GM23338 (cell line): ENCODE measurements around the gene EHBP1L1. TPM values are rescaled to one million over a fixed set of nuclear protein-coding genes. Genes with fewer than 3 reads are reported as not detected.
A peak's percentile ranks its signal among the peaks of the same experiment; 100 is the strongest.

Source experiments
- ATAC-seq: fragments of 200-7000 bp; cut with Tn5 transposase; 3 replicates; pipeline ENCODE4 v1.9.1; 2020
- DNase-seq: peaks from one replicate; pipeline ENCODE4 v3.0.0-alpha.2; 2015; ENCODE audit warnings: low spot score
- H2AFZ ChIP-seq: fragments of 200-600 bp; sonication (generic); 2 replicates; pipeline ENCODE4 v1.8.0; 2016; ENCODE audit warnings: antibody characterized with exemption, mild to moderate bottlenecking, moderate library complexity
- H3F3A ChIP-seq: fragments of 200-600 bp; sonication (generic); replicated peaks from 2 replicates; pipeline ENCODE4 v1.8.0; 2017; ENCODE audit warnings: antibody characterized with exemption, mixed run types, low read depth
- H3K27ac ChIP-seq: fragments of 200-600 bp; sonication (generic); 2 replicates; pipeline ENCODE4 v1.6.1; 2016; ENCODE audit warnings: low read depth
- H3K27me3 ChIP-seq: fragments of 200-600 bp; sonication (generic); 2 replicates; pipeline ENCODE4 v1.8.0; 2016; ENCODE audit warnings: mild to moderate bottlenecking, mixed run types, moderate library complexity; ENCODE audit not compliant: insufficient read depth
- H3K36me3 ChIP-seq: fragments of 200-600 bp; sonication (generic); 2 replicates; pipeline ENCODE4 v1.8.0; 2016; ENCODE audit warnings: mild to moderate bottlenecking; ENCODE audit not compliant: insufficient read depth
- H3K4me1 ChIP-seq: fragments of 200-600 bp; sonication (generic); 2 replicates; pipeline ENCODE4 v1.8.0; 2016; ENCODE audit warnings: mild to moderate bottlenecking, moderate library complexity; ENCODE audit not compliant: insufficient read depth
- H3K4me2 ChIP-seq: fragments of 200-600 bp; sonication (generic); 2 replicates; pipeline ENCODE4 v1.7.1; 2017; ENCODE audit warnings: mixed run types
- H3K4me3 ChIP-seq: fragments of 200-600 bp; sonication (generic); 2 replicates; pipeline ENCODE4 v1.6.1; 2016; ENCODE audit warnings: mixed run types
- H3K79me2 ChIP-seq: fragments of 200-600 bp; sonication (generic); replicated peaks from 2 replicates; pipeline ENCODE4 v1.8.0; 2017; ENCODE audit warnings: mild to moderate bottlenecking; ENCODE audit not compliant: insufficient read depth
- H3K9me2 ChIP-seq: fragments of 200-600 bp; sonication (generic); 2 replicates; pipeline ENCODE4 v1.8.0; 2017; ENCODE audit not compliant: insufficient read depth
- H4K20me1 ChIP-seq: fragments of 200-600 bp; sonication (generic); replicated peaks from 2 replicates; pipeline ENCODE4 v1.8.0; 2017; ENCODE audit warnings: mild to moderate bottlenecking; ENCODE audit not compliant: insufficient read depth
- H3K27ac Mint-ChIP-seq: 2 replicates; pipeline ENCODE4 v1.8.0; 2020; ENCODE audit warnings: inconsistent platforms, mild to moderate bottlenecking, moderate library complexity, mixed read lengths
- H3K27me3 Mint-ChIP-seq: 3 replicates; pipeline ENCODE4 v1.8.0; 2022; ENCODE audit warnings: low read depth, mild to moderate bottlenecking, moderate library complexity, mixed read lengths, inconsistent platforms; ENCODE audit not compliant: insufficient read depth, poor library complexity
- H3K36me3 Mint-ChIP-seq: 3 replicates; pipeline ENCODE4 v1.8.0; 2021; ENCODE audit warnings: low read depth, mild to moderate bottlenecking, inconsistent platforms, moderate library complexity, mixed read lengths
- H3K4me1 Mint-ChIP-seq: 3 replicates; pipeline ENCODE4 v1.8.0; 2020; ENCODE audit warnings: mild to moderate bottlenecking, inconsistent platforms, mixed read lengths
- H3K4me3 Mint-ChIP-seq: 3 replicates; pipeline ENCODE4 v1.8.0; 2021; ENCODE audit warnings: moderate library complexity, mild to moderate bottlenecking, inconsistent platforms, mixed read lengths
- H3K9me3 Mint-ChIP-seq: 3 replicates; pipeline ENCODE4 v1.8.0; 2020; ENCODE audit warnings: moderate library complexity, mild to moderate bottlenecking, inconsistent platforms, mixed read lengths
- CREB1 ChIP-seq: fragments of 250-450 bp; sonication (Bioruptor Pico); IDR thresholded peaks from 2 replicates; pipeline ENCODE4 v1.5.0; 2020; ENCODE audit warnings: low read depth, mild to moderate bottlenecking, moderate library complexity
- NANOG ChIP-seq: IDR thresholded peaks from 2 replicates; pipeline ENCODE4 v1.6.1; 2016; ENCODE audit warnings: antibody characterized with exemption, borderline replicate concordance
- ZNF114 ChIP-seq: fragments of 250-450 bp; sonication (Bioruptor Pico); IDR thresholded peaks from 2 replicates; pipeline ENCODE4 v1.5.0; 2020; ENCODE audit warnings: mild to moderate bottlenecking, moderate library complexity
- polyA plus RNA-seq: library from polyadenylated mRNA; unstranded; fragments of >200 nt; fragmentation: Nextera tagmentation; extraction: Ambion mirVana; gene quantifications from 2 replicates; pipeline ENCODE4 v1.2.1, GENCODE V29; 2016
- total RNA-seq: library from RNA; depleted of rRNA; stranded (reverse); fragments of >200 nt; shearing (Covaris generic); gene quantifications from 2 replicates; pipeline ENCODE4 v1.2.3, GENCODE V29; 2014
- TF ChIP-seq, protein P1 (sequence below), 2 experiments: fragments of 200-600 bp in 1 of 2; sonication (generic) in 1 of 2; conservative IDR thresholded peaks; 2 replicates each; pipeline versions ENCODE4 v1.5.1 to v1.6.1; 2016 to 2017; ENCODE audit warnings: antibody characterized with exemption in 2 of 2, low read depth in 2 of 2, mild to moderate bottlenecking in 2 of 2, moderate library complexity in 1 of 2
- TF ChIP-seq, protein P2 (sequence below): fragments of 250-450 bp; sonication (Bioruptor Pico); IDR thresholded peaks from 2 replicates; pipeline ENCODE4 v1.5.0; 2020; ENCODE audit warnings: mild to moderate bottlenecking, moderate library complexity
- TF ChIP-seq, protein P3 (sequence below): IDR thresholded peaks from 2 replicates; pipeline ENCODE4 v1.6.1; 2016; ENCODE audit warnings: antibody characterized with exemption

The EHBP1L1 gene
- total and polyA plus RNA-seq, 2 experiments from 2014 or later, result 2.9 to 10.9 TPM

DNA sequence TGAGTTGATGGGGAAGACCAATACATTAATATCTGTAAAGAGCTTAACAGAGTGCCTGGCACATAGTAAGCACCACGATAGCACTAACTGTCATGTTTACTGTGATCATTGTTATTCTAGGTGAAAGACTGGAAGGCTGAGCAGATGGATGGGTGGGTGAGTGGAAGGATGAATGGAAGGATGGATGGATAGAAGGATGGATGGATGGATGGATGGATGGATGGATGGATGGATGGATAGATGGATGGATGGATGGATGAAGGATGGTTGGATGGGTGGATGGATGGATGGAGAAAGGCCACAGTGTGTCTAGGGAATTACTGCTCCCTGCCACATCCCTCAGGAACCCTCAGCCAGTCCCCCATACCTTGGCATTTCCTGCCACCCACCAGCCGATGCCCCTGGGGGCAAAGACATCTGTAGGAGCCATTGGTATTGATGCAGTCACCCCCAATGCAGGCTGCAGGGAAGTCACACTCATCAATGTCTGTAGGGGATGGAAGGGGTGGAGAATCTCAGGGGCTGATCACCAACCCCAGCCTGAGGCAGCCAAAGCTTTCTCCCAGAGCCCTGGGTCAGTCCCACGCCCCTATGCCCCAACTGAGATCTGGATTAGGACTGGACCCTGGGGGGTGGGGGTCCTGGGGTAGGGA, 33.0 kb upstream of the EHBP1L1 start (continued):
- TF ChIP-seq, protein P1, sequence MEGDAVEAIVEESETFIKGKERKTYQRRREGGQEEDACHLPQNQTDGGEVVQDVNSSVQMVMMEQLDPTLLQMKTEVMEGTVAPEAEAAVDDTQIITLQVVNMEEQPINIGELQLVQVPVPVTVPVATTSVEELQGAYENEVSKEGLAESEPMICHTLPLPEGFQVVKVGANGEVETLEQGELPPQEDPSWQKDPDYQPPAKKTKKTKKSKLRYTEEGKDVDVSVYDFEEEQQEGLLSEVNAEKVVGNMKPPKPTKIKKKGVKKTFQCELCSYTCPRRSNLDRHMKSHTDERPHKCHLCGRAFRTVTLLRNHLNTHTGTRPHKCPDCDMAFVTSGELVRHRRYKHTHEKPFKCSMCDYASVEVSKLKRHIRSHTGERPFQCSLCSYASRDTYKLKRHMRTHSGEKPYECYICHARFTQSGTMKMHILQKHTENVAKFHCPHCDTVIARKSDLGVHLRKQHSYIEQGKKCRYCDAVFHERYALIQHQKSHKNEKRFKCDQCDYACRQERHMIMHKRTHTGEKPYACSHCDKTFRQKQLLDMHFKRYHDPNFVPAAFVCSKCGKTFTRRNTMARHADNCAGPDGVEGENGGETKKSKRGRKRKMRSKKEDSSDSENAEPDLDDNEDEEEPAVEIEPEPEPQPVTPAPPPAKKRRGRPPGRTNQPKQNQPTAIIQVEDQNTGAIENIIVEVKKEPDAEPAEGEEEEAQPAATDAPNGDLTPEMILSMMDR (conservative IDR thresholded peaks at IDR 0.05; ENCODE audit: low read depth in 2 of 2), result no peak
- TF ChIP-seq ZNF114 (CRISPR knock-in tag), result no peak

- Mint-ChIP-seq H3K27me3 (peaks cover 49% of the 10 kb centered on the region), H3K4me1 (peaks cover 18% of the 10 kb centered on the region), H3K9me3 (no peaks in the 10 kb centered on the region; the same call in 2 of the 3 replicates), H3K36me3 (no peaks in the 10 kb centered on the region; the same call in 2 of the 3 replicates), H3K27ac (no peak overlapping the region), H3K4me3 (peak overlapping the region; percentile 63)
- Histone ChIP-seq H3K27me3 (peaks cover 72% of the 10 kb centered on the region), H3K4me1 (peaks cover 13% of the 10 kb centered on the region), H3K9me2 (no peaks in the 10 kb centered on the region), H3K36me3 (no peaks in the 10 kb centered on the region), H4K20me1 (peaks cover 3% of the 10 kb centered on the region; the same call in 1 of the 2 replicates), H3K4me2 (peak overlapping the region; percentile 88), H3K79me2 (no peaks in the 10 kb centered on the region), H2AFZ (peak overlapping the region; percentile 81; the same call in 1 of the 2 replicates), H3K4me3 (peak overlapping the region; percentile 68), H3F3A (peaks cover 15% of the 10 kb centered on the region; the same call in 1 of the 2 replicates), H3K27ac (no peak overlapping the region)
- DNase-seq (peak; percentile 37), ATAC-seq (peak; percentile 4; the same call in 2 of the 3 replicates)
- TF ChIP-seq, protein P2, sequence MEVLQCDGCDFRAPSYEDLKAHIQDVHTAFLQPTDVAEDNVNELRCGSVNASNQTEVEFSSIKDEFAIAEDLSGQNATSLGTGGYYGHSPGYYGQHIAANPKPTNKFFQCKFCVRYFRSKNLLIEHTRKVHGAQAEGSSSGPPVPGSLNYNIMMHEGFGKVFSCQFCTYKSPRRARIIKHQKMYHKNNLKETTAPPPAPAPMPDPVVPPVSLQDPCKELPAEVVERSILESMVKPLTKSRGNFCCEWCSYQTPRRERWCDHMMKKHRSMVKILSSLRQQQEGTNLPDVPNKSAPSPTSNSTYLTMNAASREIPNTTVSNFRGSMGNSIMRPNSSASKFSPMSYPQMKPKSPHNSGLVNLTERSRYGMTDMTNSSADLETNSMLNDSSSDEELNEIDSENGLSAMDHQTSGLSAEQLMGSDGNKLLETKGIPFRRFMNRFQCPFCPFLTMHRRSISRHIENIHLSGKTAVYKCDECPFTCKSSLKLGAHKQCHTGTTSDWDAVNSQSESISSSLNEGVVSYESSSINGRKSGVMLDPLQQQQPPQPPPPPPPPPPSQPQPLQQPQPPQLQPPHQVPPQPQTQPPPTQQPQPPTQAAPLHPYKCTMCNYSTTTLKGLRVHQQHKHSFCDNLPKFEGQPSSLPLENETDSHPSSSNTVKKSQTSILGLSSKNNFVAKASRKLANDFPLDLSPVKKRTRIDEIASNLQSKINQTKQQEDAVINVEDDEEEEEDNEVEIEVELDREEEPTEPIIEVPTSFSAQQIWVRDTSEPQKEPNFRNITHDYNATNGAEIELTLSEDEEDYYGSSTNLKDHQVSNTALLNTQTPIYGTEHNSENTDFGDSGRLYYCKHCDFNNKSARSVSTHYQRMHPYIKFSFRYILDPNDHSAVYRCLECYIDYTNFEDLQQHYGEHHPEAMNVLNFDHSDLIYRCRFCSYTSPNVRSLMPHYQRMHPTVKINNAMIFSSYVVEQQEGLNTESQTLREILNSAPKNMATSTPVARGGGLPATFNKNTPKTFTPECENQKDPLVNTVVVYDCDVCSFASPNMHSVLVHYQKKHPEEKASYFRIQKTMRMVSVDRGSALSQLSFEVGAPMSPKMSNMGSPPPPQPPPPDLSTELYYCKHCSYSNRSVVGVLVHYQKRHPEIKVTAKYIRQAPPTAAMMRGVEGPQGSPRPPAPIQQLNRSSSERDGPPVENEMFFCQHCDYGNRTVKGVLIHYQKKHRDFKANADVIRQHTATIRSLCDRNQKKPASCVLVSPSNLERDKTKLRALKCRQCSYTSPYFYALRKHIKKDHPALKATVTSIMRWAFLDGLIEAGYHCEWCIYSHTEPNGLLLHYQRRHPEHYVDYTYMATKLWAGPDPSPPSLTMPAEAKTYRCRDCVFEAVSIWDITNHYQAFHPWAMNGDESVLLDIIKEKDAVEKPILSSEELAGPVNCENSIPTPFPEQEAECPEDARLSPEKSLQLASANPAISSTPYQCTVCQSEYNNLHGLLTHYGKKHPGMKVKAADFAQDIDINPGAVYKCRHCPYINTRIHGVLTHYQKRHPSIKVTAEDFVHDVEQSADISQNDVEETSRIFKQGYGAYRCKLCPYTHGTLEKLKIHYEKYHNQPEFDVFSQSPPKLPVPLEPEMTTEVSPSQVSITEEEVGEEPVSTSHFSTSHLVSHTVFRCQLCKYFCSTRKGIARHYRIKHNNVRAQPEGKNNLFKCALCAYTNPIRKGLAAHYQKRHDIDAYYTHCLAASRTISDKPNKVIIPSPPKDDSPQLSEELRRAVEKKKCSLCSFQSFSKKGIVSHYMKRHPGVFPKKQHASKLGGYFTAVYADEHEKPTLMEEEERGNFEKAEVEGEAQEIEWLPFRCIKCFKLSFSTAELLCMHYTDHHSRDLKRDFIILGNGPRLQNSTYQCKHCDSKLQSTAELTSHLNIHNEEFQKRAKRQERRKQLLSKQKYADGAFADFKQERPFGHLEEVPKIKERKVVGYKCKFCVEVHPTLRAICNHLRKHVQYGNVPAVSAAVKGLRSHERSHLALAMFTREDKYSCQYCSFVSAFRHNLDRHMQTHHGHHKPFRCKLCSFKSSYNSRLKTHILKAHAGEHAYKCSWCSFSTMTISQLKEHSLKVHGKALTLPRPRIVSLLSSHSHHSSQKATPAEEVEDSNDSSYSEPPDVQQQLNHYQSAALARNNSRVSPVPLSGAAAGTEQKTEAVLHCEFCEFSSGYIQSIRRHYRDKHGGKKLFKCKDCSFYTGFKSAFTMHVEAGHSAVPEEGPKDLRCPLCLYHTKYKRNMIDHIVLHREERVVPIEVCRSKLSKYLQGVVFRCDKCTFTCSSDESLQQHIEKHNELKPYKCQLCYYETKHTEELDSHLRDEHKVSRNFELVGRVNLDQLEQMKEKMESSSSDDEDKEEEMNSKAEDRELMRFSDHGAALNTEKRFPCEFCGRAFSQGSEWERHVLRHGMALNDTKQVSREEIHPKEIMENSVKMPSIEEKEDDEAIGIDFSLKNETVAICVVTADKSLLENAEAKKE (CRISPR knock-in tag), result no peak
- TF ChIP-seq ZNF114 (CRISPR knock-in tag) (no peak), CREB1 (CRISPR knock-in tag) (no peak), NANOG (no peak)
- TF ChIP-seq, protein P3, sequence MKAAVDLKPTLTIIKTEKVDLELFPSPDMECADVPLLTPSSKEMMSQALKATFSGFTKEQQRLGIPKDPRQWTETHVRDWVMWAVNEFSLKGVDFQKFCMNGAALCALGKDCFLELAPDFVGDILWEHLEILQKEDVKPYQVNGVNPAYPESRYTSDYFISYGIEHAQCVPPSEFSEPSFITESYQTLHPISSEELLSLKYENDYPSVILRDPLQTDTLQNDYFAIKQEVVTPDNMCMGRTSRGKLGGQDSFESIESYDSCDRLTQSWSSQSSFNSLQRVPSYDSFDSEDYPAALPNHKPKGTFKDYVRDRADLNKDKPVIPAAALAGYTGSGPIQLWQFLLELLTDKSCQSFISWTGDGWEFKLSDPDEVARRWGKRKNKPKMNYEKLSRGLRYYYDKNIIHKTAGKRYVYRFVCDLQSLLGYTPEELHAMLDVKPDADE, result no peak
Measured at GRCh38 chr11:65545853-65546216, 30.0 kb upstream of the EHBP1L1 start.
